HPDE6-E6E7 (cell line): ENCODE measurements around the gene CCDC148.
"Not testable (repeated sequence)": the region's sequence is repeated elsewhere in the genome, so short reads cannot be mapped to it uniquely, and the experiment has no call there.

Experiments
- DNase-seq: peaks from one replicate; pipeline ENCODE4 v3.0.0; 2011; ENCODE audit warnings: missing footprints; ENCODE audit errors: extremely low spot score

Gene CCDC148

DNA sequence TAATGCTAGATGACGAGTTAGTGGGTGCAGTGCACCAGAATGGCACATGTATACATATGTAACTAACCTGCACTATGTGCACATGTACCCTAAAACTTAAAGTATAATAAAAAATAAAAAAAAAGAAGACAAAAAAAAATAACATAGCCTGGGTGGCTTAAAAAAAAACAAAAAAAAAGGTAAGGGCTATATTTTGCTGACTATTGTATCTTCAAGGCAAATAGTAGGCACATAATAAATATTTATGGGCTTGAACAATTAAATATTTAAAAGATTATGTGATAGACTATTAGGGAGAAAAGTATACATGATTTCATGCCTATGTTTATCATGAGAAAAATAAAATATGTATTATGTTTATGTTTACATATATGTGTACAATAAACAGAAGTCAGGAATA, 99.4 kb downstream of the CCDC148 start:
- no peak for DNase-seq

DNA sequence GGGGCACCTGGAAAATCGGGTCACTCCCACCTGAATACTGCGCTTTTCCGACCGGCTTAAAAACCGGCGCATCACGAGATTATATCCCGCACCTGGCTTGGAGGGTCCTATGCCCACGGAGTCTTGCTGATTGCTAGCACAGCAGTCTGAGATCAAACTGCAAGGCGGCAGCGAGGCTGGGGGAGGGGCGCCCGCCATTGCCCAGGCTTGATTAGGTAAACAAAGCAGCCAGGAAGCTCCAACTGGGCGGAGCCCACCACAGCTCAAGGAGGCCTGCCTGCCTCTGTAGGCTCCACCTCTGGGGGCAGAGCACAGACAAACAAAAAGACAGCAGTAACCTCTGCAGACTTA, 105.1 kb downstream of the CCDC148 start:
- not testable (repeated sequence) for DNase-seq

DNA sequence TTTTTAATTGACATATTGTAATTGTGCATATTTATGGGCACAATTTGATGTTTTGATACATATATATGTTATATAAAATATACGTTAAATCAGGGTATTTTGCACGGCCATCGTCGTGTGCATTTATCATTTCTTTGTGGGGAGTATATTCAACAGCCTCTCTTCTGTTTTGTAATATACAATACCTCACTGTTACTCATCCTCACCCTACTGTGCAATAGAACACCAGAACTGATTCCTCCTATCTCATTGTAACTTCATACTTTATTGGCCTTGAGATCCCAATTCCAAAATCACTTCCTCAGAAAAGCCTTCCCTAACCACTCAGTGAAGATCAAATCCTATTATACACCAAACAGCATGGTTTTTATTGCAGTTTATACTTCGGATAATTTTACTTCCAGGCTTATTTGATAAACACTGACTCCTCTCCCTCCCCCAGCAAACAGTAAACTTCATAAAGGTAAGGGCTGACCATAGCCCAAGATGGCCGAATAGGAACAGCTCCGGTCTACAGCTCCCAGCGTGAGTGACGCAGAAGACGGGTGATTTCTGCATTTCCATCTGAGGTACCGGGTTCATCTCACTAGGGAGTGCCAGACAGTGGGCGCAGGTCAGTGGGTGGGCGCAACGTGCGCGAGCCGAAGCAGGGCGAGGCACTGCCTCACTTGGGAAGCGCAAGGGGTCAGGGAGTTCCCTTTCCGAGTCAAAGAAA, 105.6 kb downstream of the CCDC148 start:
- not testable (repeated sequence) for DNase-seq

DNA sequence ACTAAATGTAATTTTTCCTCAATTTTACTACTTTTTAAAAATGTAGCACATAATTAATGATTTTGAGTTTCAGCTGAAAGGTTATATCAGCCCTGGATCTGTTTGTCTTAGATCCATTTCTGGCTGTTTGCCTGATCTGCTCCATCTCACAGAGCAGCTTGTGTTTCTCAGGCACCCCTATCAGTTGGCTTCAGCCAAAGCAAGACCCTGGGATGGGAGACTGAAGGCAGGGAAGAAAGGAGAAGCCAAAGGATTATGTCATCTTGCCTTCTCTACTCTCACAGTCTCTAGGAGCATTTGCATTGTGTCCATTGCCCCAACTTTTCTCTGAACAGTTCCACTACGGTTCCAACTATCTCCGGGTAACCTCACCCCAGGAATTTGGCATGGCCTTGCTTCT, 110.5 kb downstream of the CCDC148 start:
- no peak for DNase-seq

DNA sequence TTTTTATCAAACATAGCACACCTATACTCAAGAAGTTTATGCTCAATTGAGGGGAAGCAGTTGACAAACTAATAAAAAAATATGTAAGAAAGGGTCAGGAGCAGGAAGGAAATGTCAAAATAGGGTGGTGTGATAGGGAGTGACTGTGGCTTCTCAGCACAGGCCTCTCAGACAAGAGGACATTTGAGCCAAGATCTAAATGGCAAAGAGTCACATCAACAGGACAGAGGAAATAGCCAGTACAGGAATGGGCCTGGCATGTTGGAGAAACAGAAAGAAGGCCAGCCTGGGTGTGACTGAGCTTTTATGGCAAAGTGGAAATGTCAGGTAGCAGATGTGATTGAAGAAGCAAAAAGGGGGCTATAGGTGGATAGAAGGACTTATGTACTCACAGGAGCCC, 117.0 kb downstream of the CCDC148 start:
- no peak for DNase-seq

DNA sequence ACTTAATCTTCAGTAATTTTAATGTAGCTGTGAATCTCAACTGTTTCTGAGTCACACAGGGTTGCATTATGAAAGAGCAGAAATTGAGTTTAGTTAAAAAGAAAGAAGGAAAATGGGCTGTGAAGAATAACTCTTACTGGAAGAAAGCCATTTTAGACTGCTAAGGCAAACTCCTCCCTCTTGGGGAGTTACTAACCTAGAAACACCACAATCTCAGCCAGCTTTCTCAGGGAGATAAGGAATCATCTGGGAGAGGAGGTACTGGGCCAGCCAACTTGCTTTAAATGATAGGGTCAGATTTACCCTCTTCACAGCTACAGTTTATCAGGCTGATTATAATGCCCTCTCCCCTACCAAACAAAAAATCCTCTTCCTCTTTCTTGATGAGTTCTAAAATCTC, 119.5 kb downstream of the CCDC148 start:
- no peak for DNase-seq

DNA sequence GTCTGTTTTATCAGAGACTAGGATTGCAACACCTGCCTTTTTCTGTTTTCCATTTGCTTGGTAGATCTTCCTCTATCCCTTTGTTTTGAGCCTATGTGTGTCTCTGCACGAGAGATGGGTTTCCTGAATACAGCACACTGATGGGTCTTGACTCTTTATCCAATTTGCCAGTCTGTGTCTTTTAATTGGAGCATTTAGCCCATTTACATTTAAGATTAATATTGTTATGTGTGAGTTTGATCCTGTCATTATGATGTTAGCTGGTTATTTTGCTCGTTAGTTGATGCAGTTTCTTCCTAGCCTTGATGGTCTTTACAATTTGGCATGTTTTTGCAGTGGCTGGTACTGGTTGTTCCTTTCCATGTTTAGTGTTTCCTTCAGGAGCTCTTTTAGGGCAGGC, 124.8 kb downstream of the CCDC148 start:
- DNase-seq, result not testable (repeated sequence)

DNA sequence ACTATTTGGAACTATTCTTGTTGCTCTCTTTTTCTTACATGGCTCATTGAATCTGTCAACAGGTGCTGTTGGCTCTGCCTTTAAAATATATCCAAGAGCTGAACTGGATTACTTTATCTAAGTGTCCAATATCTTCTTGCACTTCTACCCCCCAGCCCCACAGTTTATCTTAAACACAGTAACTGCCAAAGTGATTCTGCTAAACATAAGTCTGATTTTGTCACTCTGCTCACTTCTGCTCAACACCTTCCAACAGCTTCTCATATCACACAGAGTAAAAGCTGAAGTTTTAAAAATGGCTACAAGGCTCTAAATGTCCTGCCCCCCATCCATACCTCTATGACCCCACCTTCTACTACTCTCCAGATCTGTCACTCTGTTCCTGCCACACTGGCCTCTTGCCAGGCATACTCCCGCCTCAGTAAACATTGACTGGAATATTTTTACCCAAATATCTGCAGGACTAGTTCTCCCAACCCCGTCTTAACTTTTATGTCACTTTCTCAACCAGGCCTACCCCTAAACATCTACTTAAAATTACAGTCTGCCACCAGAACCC, 130.7 kb downstream of the CCDC148 start:
- no peak for DNase-seq

DNA sequence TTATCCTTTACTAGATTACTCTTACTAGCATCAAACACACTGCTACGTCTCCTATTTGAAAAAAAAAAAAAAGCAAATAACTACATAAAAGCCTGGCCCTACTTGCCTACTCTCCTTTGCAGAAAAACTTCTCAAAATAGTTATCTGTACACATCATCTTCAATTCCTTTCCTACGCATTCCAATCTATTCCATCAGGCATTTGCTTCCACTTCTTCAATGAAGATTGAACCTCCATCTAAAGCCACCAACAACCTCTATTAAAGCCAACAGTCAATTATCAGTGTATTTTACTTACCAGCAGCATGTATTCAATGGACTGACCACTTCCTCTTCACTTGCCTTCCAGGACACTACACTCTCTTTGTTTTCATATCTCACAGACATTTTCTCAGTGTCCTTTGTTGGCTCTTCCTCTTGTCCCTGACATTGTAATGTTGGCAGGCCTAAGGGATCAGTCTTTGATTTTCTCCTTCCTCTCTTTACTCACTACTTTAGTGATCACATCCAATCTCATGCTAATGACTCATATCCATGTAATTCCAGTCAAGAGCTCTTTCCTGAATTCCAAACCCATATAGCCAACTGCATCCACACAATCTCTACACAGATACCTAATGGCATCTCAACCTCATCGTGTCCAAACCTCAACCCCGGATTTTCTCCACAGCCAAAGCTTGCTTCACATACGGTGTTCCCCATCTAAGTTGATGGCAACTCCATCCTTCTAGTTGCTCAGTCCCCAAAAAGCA, 131.3 kb downstream of the CCDC148 start:
- peak; percentile 20 for DNase-seq

DNA sequence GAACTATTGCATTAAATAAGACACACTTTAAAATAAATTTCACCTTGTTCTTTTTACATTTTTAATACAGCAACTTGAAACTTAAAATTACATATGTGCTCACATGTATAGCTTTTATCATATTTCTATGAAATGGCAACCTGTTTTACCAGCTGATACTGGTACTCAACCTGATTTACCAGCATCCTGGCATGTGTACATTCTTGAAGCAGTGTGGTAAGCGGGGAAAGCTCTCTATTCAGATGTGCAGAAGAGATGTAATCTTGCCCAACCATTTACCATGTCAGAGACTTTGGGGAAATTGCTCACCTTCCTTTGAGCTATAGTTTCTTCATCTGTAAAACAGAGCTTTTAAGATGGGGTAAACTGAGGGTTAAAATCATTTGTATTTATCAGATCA, 133.2 kb downstream of the CCDC148 start:
- no peak for DNase-seq

DNA sequence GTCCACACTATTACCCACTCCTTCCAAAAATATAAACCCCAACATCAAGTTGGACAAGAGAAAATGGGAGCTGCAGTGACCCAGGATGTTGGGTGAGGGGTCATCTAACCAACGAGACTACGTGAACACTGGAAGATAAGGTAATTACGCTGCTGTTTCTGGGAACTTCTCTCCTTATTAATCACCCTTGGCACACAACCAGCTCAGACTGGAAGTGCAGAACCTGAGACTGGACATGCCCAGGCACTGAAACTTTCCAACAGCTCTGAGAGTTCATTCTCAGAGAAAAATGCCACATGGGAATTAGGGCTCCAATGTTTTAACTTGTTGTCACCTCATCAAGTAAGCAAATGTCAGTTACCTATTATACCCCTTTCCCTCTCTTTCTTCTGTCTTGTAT, 135.3 kb downstream of the CCDC148 start:
- DNase-seq, result peak; percentile 77

DNA sequence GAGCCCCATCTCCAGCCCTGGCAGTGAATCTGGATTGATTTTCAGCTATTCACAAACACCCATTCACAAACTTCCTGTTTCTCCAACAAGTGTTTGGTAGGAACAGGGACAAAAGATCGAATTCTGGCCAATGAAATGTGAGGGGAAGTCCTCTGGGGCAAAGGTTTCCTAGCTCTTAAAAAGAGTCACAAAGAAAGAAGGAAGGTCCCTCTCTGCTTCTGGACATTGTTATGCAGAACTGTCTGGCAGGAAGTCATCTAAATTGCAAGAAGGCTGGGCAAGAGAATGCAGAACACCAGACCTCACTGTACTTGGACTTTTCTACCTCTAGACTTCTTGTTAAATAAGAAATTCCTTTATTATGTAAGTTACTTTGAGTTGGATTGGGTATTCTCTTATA, 137.3 kb downstream of the CCDC148 start:
- no peak for DNase-seq

DNA sequence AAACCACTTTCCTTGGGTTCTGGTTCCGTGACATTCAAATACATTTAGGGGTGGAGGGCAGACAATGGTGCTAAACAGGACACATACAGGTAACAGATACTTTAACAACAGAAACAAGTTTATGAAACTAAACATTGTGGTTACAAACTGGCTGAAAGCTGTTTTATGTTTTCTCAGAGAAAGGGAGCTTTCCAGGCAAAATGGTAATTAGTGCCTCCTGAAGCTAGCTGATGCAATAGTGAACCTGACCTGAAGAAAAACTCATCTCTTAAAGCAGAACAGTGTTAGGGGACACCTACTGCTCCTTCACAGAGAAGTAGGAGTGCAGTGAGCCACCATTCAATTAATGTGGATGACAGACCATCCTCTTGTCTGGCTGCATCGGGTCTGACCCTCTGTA, 138.9 kb downstream of the CCDC148 start:
- DNase-seq, result no peak

DNA sequence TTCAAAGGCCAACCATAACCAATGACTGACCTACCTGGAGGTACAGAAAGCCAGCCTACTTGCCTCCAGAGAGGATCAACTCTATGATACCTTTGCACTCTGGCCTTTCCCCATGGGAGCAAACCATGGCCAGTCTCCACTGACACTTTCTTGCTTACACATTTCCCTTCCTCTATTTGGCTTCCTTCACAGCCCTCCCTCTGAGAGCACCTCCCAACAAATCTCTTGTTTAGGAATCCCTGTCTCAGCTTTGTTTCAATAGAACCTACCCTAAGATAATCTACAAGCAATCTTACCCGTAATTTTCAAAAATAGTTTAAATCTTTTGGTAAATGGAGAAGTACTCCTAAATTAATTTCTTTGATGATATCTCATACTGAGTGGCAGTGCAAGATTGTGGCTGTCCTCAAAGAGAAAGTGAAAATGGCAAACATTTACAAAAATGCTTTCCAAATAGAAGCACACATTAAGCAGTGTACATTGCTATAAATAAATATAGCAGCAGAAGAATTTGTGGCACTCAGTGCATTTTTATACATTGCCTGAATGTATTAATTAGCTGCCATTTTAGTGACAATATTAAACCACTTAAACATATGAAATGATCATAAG, 140.6 kb downstream of the CCDC148 start:
- no peak for DNase-seq

DNA sequence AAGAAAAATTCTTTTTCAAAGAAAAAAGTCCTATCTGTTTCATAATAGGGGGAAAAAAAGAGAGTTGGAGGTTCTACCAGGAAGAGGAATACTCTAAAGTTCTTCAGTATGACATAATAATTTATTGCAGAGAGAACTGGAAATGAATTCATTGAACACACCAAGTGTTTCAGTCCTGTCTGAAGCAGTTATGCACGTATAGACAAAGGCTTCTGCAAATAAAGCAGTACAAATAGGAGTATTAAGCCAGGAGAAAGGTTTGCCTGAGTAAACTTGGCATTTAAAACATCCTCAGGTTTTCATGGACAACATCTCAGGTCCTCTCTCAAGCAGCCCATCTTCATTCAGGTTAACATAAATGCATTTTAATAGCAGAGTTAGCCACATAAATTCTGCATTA, 141.6 kb downstream of the CCDC148 start:
- no peak for DNase-seq

DNA sequence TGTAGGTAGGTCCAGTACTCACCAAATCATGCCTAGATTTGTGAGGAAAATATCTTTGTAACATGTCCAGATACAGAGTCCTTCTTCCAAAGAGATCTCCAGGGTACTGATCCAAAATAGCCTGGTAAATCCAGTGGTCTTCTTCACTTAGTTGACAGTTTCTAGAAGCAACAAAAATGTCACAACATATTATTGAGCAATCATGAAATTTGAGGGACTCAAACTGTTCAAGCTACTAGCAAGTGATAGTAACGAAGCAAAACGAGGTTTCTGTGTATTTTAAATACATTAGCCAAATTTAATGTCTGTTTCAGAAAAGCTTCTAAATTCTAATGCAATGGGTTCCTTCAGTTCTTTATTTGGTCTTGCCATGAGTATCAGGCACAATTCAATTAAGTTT, 142.8 kb downstream of the CCDC148 start:
- DNase-seq, result no peak

DNA sequence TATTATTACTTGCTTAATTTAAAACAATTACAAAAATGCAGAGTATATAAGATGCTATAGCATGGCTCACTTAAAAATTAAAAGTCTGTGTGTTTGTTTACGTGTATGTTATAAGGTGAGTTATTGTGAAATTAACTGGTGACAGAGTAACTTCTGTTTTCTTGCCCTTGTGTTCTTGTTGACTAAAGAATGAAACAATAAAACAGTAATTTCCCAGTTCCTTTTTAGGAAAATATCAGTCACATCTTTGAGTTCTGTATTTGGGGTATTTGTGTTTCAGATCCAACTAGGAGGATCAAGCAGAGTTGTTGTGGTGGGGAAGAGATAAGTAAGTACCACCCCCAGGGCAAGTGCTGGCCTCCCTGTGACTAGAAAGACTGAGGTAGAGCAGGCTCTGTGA, 143.6 kb downstream of the CCDC148 start:
- no peak for DNase-seq

DNA sequence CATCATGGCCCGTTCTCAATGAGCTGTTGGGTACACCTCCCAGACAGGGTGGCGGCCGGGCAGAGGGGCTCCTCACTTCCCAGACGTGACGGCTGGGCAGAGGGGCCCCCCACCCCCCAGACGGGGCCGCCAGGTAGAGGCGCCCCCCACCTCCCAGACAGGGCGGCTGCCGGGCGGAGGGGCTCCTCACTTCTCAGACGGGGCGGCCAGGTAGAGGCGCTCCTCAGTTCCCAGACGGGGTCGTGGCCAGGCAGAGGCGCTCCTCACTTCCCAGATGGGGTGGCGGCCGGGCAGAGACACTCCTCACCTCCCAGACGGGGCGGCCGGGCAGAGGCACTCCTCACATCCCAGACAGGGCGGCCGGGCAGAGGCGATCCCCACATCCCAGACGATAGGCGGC, 146.1 kb downstream of the CCDC148 start:
- not testable (repeated sequence) for DNase-seq

DNA sequence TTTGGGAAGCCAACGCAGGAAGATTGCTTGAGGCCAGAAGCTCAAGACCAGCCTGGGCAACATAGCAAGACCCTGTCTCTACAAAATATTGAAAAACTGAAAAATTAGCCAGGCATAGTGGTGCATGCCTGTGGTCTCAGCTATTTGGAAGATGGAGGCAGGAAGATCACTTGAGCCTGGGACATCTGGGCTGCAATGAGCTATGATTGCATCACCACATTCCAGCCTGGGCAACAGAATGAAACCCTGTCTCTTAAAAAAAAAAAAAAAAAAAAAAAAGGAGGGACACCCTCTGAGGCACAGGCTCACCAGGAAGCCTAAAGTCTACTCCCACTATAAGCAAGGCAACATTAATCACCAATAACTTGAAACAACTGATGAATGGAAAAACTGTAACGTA, 151.1 kb downstream of the CCDC148 start:
- DNase-seq, result no peak

DNA sequence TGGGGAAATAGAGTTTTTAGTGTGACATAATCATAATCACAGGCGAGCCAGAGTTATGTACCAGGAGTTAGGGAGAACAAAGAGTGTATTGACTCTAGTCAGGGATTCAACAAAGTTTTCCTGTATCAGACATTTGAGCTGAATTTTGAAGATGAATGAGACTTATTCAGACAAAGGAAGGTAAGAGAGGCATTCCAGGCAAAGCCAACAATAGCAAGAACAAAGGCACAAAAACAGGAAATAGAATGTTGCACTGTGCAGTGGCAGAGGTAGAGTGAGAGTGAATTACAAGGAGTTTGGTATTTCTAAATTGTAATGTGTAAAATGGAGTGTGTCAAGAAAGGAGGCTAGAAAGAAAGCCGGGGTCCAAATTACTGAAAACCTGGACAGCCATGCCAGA, 156.2 kb downstream of the CCDC148 start:
- no peak for DNase-seq

DNA sequence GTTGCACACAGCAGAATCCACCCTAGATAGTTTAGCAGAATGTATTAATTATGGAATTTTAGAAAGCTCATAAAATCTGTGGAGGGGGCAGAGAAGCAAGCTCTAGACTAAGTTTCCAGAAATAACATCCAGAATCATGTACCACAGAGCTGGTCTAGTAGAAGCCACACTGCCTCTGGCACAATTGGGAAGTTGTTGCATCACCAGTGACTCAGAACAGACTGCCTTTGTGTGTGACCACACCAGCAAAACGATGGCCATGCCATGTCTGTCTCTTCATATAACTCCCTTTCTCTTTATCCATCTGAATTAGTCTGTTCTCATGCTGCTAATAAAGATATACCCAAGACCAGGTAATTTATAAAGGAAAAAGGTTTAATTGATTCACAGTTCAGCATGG, 158.9 kb downstream of the CCDC148 start:
- DNase-seq, result no peak

DNA sequence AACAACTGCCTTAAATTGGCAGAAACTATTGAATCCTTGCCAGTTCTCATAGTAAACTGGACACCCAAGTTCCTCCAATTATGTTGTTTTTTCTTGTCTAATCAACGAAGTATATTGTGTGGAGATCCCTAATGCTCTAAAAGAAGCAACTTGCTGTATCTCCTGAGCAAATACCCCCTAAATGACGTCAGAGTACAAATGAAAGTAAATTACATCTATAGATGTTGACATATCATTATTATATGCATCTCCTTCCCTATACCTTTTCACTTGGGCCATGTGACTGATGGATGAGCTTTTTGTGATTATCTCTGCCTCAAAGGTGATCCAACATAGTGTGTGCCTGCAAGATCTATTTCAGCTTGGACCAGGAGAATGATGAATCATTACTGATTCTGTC, 159.4 kb downstream of the CCDC148 start:
- DNase-seq, result no peak

DNA sequence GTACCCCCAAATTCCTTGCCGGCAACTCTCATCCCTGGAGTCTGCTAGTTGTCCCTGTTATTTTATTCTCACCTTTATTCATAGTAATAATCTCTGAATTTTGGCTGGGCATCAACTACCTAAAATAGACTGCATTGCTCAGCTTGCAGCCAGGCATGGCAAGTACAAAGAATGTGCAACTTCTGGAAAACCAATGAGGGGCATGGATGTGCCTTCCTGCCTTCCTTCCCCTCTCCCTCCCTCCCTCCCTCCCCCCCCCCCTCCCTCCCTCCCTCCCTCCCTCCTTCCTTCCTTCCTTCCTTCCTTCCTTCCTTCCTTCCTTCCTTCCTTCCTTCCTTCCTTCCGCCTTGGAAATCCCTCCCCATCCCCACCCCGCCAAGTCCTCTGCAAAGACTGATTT, 162.8 kb downstream of the CCDC148 start:
- no peak for DNase-seq
